Measurements from ENCODE around the gene USP21. TPM values are rescaled to one million over a fixed set of nuclear protein-coding genes. Genes with fewer than 3 reads are reported as not detected.

USP21 gene
- total RNA-seq, 4 donors from 2014 or later: 13.7 to 28.8 (median 25.3) TPM

DNA sequence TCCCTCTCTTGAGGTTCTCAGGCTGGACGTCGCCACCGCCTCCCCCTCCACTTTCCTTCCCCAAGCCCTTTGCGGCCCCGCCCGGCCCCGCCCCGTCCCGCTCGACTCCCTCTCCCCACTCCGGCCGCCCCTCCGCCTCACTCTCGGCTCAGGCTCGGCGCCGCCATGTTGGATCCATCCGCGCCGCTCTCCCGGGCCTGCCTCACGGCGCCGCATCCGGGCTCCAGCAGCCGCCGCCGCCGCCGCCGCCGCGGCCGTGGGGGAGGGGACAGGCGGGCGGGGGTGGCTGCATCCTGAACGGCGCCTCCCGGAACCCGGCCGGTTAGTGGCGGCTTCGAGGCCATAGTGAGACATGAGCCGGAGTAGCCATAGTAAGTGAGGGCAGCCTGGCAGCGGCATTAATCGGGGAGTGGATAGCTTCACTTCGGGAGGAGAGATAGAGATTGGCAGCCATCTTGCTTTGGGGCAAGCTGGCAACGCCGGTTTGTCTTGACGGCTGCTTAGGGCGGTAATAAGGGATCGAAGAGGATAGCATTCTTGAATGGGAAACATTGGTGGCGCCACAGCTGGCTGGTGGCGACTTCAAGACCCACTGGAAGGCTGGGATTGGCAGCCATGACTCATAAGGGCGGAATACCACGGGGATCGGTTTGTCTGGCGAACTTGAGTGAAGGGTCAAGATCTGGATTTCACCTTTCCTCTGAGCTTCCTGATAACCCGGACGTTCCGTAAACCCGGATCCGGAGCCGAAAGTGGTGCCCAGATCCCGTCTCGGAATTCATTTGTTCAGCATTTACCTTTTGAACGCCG is 26.7 kb upstream of the USP21 start, which contains the start of gene DEDD:
Gene DEDD (minus strand): TSS at position 258 of the 810 bp plus-strand sequence. CDS start 8,205 bp downstream, outside the sequence.
- intact Hi-C loops (cut with DNase I; ENCODE audit: low total_unique reads): no loop called here
- peak; percentile 95 to 99 for DNase-seq (ENCODE audit: low spot score in 2 of 2)
- WGBS, 2 donors: 1% methylated on average over 39 to 64 of the region's 68 CpGs

DNA sequence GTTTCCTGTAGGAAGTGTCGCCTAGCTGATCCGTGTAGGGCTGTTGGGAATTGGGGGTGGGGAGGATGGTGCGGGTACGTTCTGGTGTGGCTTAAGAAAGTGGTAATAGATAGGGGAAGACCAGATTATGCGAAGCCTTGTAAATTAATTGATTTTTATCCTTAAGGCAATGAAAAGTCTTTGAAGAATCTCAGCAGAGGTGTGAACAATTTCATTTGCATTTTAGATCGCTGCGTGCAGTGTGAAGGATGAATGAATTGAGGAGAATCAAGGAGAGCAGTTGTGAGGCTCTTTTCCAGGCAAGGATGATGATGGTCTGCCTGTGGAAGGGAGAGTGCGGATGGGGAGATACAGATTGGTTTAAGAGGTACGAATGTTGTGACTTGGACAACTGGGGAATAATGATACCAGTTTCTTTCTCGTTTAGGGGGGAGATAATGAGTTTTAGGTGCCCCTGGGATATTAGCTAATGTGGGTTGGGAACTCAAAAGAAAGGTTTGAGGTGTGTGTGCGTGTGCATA is 26.0 kb upstream of the USP21 start:
- DNase-seq (ENCODE audit: low spot score in 2 of 2): no peak
- TF ChIP-seq, protein P1, sequence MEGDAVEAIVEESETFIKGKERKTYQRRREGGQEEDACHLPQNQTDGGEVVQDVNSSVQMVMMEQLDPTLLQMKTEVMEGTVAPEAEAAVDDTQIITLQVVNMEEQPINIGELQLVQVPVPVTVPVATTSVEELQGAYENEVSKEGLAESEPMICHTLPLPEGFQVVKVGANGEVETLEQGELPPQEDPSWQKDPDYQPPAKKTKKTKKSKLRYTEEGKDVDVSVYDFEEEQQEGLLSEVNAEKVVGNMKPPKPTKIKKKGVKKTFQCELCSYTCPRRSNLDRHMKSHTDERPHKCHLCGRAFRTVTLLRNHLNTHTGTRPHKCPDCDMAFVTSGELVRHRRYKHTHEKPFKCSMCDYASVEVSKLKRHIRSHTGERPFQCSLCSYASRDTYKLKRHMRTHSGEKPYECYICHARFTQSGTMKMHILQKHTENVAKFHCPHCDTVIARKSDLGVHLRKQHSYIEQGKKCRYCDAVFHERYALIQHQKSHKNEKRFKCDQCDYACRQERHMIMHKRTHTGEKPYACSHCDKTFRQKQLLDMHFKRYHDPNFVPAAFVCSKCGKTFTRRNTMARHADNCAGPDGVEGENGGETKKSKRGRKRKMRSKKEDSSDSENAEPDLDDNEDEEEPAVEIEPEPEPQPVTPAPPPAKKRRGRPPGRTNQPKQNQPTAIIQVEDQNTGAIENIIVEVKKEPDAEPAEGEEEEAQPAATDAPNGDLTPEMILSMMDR (IDR thresholded peaks at IDR 0.05): no peak
- intact Hi-C loops (cut with DNase I; ENCODE audit: low total_unique reads): no loop called here

More for the DNA sequence above, 26.7 kb upstream of the USP21 start, which contains the start of gene DEDD:
- H3K4me3 ChIP-seq (ENCODE audit: low read depth, poor library complexity, severe bottlenecking): peak within 1 kb of the TSS; percentile 60
- TF ChIP-seq, protein P1 (IDR thresholded peaks at IDR 0.05): no peak
- no peak for TF ChIP-seq POLR2A (IDR thresholded peaks at IDR 0.05)

DNA sequence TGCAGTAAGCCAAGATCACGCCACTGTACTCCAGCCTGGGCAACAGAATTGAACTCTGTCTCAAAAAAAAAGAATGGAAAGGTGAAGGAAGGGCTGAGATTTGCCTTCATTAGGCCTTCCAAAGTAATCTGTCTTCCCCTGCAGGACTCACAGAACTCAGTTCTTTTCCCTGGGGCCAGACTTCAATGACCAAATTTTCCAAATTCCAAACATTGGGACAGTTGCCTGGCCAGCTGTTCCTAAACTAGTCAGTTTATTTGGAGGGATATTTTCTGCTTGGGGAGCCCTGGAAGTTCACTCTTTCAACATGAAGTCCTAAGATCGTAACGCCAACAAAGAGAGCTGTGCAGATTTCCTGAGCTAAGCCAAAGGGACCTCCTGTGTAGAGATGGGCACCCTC is 21.4 kb upstream of the USP21 start:
- intact Hi-C loops (cut with DNase I; ENCODE audit: low total_unique reads): no loop called here
- H3K4me3 ChIP-seq (ENCODE audit: low read depth, poor library complexity, severe bottlenecking): no peak overlapping the region
- DNase-seq (ENCODE audit: low spot score in 2 of 2): no peak
- TF ChIP-seq POLR2A (IDR thresholded peaks at IDR 0.05): no peak
- TF ChIP-seq, protein P1 (IDR thresholded peaks at IDR 0.05): no peak
- 61 to 82% methylated on average over 3 of the region's 3 CpGs for WGBS, 2 donors

More for the DNA sequence above, 26.0 kb upstream of the USP21 start:
- 5 to 6% methylated on average over 11 of the region's 11 CpGs for WGBS, 2 donors
- peak overlapping the region; percentile 60 for H3K4me3 ChIP-seq (ENCODE audit: low read depth, poor library complexity, severe bottlenecking)

DNA sequence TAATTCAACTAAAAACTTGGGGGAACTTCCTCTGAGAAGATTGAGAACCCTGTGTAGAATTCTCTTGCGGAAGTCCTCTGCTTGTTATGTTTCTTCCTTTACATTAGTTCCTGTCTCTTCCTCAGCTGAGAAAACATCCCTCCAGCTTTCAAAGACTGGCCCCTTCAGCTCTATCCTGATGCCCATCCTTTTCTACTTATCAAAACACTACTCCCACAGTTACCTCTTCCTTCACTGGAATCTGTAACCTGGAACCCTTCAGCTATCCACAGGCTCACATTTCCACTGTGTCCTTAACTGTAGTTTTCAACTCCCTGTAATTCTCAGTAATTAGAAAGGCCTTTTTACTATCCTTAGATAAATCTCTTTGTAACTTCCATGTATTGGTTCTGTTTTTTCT is 20.9 kb upstream of the USP21 start:
- H3K4me3 ChIP-seq (ENCODE audit: low read depth, poor library complexity, severe bottlenecking): no peak overlapping the region
- TF ChIP-seq, protein P1 (IDR thresholded peaks at IDR 0.05): no peak
- no peak for TF ChIP-seq POLR2A (IDR thresholded peaks at IDR 0.05)
- no peak for DNase-seq (ENCODE audit: low spot score in 2 of 2)
- 75 to 84% methylated on average over 1 of the region's 1 CpG for WGBS, 2 donors
- intact Hi-C loops (cut with DNase I; ENCODE audit: low total_unique reads): no loop called here

DNA sequence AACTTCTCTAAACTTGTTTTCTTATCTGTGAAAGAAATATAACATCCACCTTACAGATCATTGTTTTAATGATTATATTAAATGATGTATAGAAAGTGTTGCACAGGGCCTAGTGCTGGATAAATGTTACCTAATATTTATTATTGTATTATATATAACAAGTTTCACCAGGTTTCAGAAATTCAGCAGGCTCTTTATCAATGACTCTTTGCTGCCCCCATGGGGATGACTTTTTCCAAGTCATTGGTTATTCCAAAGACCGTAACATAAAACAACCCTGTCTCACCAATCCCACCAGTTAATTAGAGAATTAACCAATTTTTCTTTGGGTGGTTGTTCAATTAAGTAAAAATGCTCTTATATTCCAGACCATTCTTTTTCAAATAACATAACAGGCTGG is 19.5 kb upstream of the USP21 start:
- H3K4me3 ChIP-seq (ENCODE audit: low read depth, poor library complexity, severe bottlenecking): no peak overlapping the region
- DNase-seq (ENCODE audit: low spot score in 2 of 2): no peak
- 27 to 46% methylated on average over 1 of the region's 1 CpG for WGBS, 2 donors
- TF ChIP-seq POLR2A (IDR thresholded peaks at IDR 0.05): no peak
- TF ChIP-seq, protein P1 (IDR thresholded peaks at IDR 0.05): no peak
- intact Hi-C loops (cut with DNase I; ENCODE audit: low total_unique reads): no loop called here
